ENCODE measurements around the gene CDC37L1.
A peak's percentile ranks its signal among the peaks of the same experiment; 100 is the strongest.
"Not testable (repeated sequence)": the region's sequence is repeated elsewhere in the genome, so short reads cannot be mapped to it uniquely, and the experiment has no call there.

Gene CDC37L1

GRCh38 chr9:4679268-4680172, at the start of gene CDC37L1:
Gene CDC37L1 (plus strand): TSS chr9:4679569. CDS start chr9:4679768, 199 bp downstream.
- H3K27ac ChIP-seq (ENCODE audit: low read depth, low read length) = peak within 1 kb of the TSS; percentile 98
- H3K9ac ChIP-seq (ENCODE audit: low read length) = peak within 1 kb of the TSS; percentile 92
- peaks cover 11% of the 10 kb centered on the region for H3K4me1 ChIP-seq (ENCODE audit: control insufficient read depth, insufficient read depth, low read length)
- no peaks in the 10 kb centered on the region for H3K27me3 ChIP-seq (ENCODE audit: control insufficient read depth, insufficient read depth, low read length)
- peak within 1 kb of the TSS; percentile 99 for H3K4me3 ChIP-seq (ENCODE audit: low read length)
- H3K36me3 ChIP-seq (ENCODE audit: control insufficient read depth, insufficient read depth, low read length) = no peaks in the 10 kb centered on the region

- H3K4me1 ChIP-seq (ENCODE audit: control insufficient read depth, insufficient read depth, low read length) = no peaks in the 10 kb centered on the region
- H3K9ac ChIP-seq (ENCODE audit: low read length) = no peak overlapping the region
- no peaks in the 10 kb centered on the region for H3K27me3 ChIP-seq (ENCODE audit: control insufficient read depth, insufficient read depth, low read length)
These were observed 48.5 kb upstream of the CDC37L1 start for GRCh38 chr9:4630836-4631235.

GRCh38 chr9:4638968-4639367, 40.4 kb upstream of the CDC37L1 start:
- Histone ChIP-seq H3K4me1 (ENCODE audit: control insufficient read depth, insufficient read depth, low read length) (no peaks in the 10 kb centered on the region), H3K4me3 (ENCODE audit: low read length) (no peak overlapping the region), H3K9ac (ENCODE audit: low read length) (no peak overlapping the region), H3K36me3 (ENCODE audit: control insufficient read depth, insufficient read depth, low read length) (no peaks in the 10 kb centered on the region), H3K27ac (ENCODE audit: low read depth, low read length) (no peak overlapping the region), H3K27me3 (ENCODE audit: control insufficient read depth, insufficient read depth, low read length) (no peaks in the 10 kb centered on the region)

More at GRCh38 chr9:4630836-4631235, 48.5 kb upstream of the CDC37L1 start:
- no peak overlapping the region for H3K4me3 ChIP-seq (ENCODE audit: low read length)
- H3K36me3 ChIP-seq (ENCODE audit: control insufficient read depth, insufficient read depth, low read length) = no peaks in the 10 kb centered on the region
- no peak overlapping the region for H3K27ac ChIP-seq (ENCODE audit: low read depth, low read length)

- Histone ChIP-seq H3K9ac (ENCODE audit: low read length) (no peak overlapping the region), H3K4me3 (ENCODE audit: low read length) (no peak overlapping the region), H3K36me3 (ENCODE audit: control insufficient read depth, insufficient read depth, low read length) (no peaks in the 10 kb centered on the region), H3K27ac (ENCODE audit: low read depth, low read length) (no peak overlapping the region), H3K27me3 (ENCODE audit: control insufficient read depth, insufficient read depth, low read length) (no peaks in the 10 kb centered on the region), H3K4me1 (ENCODE audit: control insufficient read depth, insufficient read depth, low read length) (no peaks in the 10 kb centered on the region)
These were observed 39.9 kb upstream of the CDC37L1 start for GRCh38 chr9:4639420-4639819.

- no peak overlapping the region for H3K9ac ChIP-seq (ENCODE audit: low read length)
- no peaks in the 10 kb centered on the region for H3K36me3 ChIP-seq (ENCODE audit: control insufficient read depth, insufficient read depth, low read length)
- no peak overlapping the region for H3K4me3 ChIP-seq (ENCODE audit: low read length)
- no peaks in the 10 kb centered on the region for H3K27me3 ChIP-seq (ENCODE audit: control insufficient read depth, insufficient read depth, low read length)
- H3K27ac ChIP-seq (ENCODE audit: low read depth, low read length) = no peak overlapping the region
- H3K4me1 ChIP-seq (ENCODE audit: control insufficient read depth, insufficient read depth, low read length) = no peaks in the 10 kb centered on the region
These were observed 39.3 kb upstream of the CDC37L1 start for GRCh38 chr9:4640027-4640426.

GRCh38 chr9:4642351-4642750, 37.0 kb upstream of the CDC37L1 start:
- H3K27ac ChIP-seq (ENCODE audit: low read depth, low read length) = no peak overlapping the region
- H3K4me3 ChIP-seq (ENCODE audit: low read length) = no peak overlapping the region
- no peaks in the 10 kb centered on the region for H3K4me1 ChIP-seq (ENCODE audit: control insufficient read depth, insufficient read depth, low read length)
- no peaks in the 10 kb centered on the region for H3K36me3 ChIP-seq (ENCODE audit: control insufficient read depth, insufficient read depth, low read length)
- no peak overlapping the region for H3K9ac ChIP-seq (ENCODE audit: low read length)
- H3K27me3 ChIP-seq (ENCODE audit: control insufficient read depth, insufficient read depth, low read length) = no peaks in the 10 kb centered on the region

- H3K27me3 ChIP-seq (ENCODE audit: control insufficient read depth, insufficient read depth, low read length) = no peaks in the 10 kb centered on the region
- no peaks in the 10 kb centered on the region for H3K36me3 ChIP-seq (ENCODE audit: control insufficient read depth, insufficient read depth, low read length)
- H3K4me1 ChIP-seq (ENCODE audit: control insufficient read depth, insufficient read depth, low read length) = no peaks in the 10 kb centered on the region
- no peak overlapping the region for H3K9ac ChIP-seq (ENCODE audit: low read length)
- no peak overlapping the region for H3K27ac ChIP-seq (ENCODE audit: low read depth, low read length)
- no peak overlapping the region for H3K4me3 ChIP-seq (ENCODE audit: low read length)
These were observed 25.3 kb upstream of the CDC37L1 start for GRCh38 chr9:4654084-4654483.

- H3K4me3 ChIP-seq (ENCODE audit: low read length) = no peak overlapping the region
- no peaks in the 10 kb centered on the region for H3K4me1 ChIP-seq (ENCODE audit: control insufficient read depth, insufficient read depth, low read length)
- H3K9ac ChIP-seq (ENCODE audit: low read length) = no peak overlapping the region
- H3K27me3 ChIP-seq (ENCODE audit: control insufficient read depth, insufficient read depth, low read length) = no peaks in the 10 kb centered on the region
- no peaks in the 10 kb centered on the region for H3K36me3 ChIP-seq (ENCODE audit: control insufficient read depth, insufficient read depth, low read length)
- H3K27ac ChIP-seq (ENCODE audit: low read depth, low read length) = no peak overlapping the region
These were observed 24.8 kb upstream of the CDC37L1 start for GRCh38 chr9:4654538-4654937.

- H3K4me1 ChIP-seq (ENCODE audit: control insufficient read depth, insufficient read depth, low read length); H3K9ac ChIP-seq (ENCODE audit: low read length); H3K36me3 ChIP-seq (ENCODE audit: control insufficient read depth, insufficient read depth, low read length); H3K4me3 ChIP-seq (ENCODE audit: low read length); H3K27me3 ChIP-seq (ENCODE audit: control insufficient read depth, insufficient read depth, low read length); H3K27ac ChIP-seq (ENCODE audit: low read depth, low read length): not testable (repeated sequence)
These were observed 23.2 kb upstream of the CDC37L1 start for GRCh38 chr9:4656196-4656595.

GRCh38 chr9:4656621-4657020, 22.7 kb upstream of the CDC37L1 start:
- Histone ChIP-seq H3K4me3 (ENCODE audit: low read length) (no peak overlapping the region), H3K27me3 (ENCODE audit: control insufficient read depth, insufficient read depth, low read length) (no peaks in the 10 kb centered on the region), H3K36me3 (ENCODE audit: control insufficient read depth, insufficient read depth, low read length) (no peaks in the 10 kb centered on the region), H3K27ac (ENCODE audit: low read depth, low read length) (no peak overlapping the region), H3K9ac (ENCODE audit: low read length) (no peak overlapping the region), H3K4me1 (ENCODE audit: control insufficient read depth, insufficient read depth, low read length) (no peaks in the 10 kb centered on the region)

GRCh38 chr9:4657426-4658159, 21.8 kb upstream of the CDC37L1 start:
- Histone ChIP-seq H3K4me1 (ENCODE audit: control insufficient read depth, insufficient read depth, low read length) (no peaks in the 10 kb centered on the region), H3K36me3 (ENCODE audit: control insufficient read depth, insufficient read depth, low read length) (no peaks in the 10 kb centered on the region), H3K27me3 (ENCODE audit: control insufficient read depth, insufficient read depth, low read length) (no peaks in the 10 kb centered on the region), H3K4me3 (ENCODE audit: low read length) (no peak overlapping the region), H3K27ac (ENCODE audit: low read depth, low read length) (no peak overlapping the region), H3K9ac (ENCODE audit: low read length) (no peak overlapping the region)

- not testable (repeated sequence) for H3K36me3 ChIP-seq (ENCODE audit: control insufficient read depth, insufficient read depth, low read length); H3K4me1 ChIP-seq (ENCODE audit: control insufficient read depth, insufficient read depth, low read length); H3K4me3 ChIP-seq (ENCODE audit: low read length)
These were observed 18.7 kb upstream of the CDC37L1 start for GRCh38 chr9:4660665-4661064.

More at GRCh38 chr9:4660665-4661064, 18.7 kb upstream of the CDC37L1 start:
- not testable (repeated sequence) for H3K27me3 ChIP-seq (ENCODE audit: control insufficient read depth, insufficient read depth, low read length); H3K27ac ChIP-seq (ENCODE audit: low read depth, low read length); H3K9ac ChIP-seq (ENCODE audit: low read length)
